Measurements from ENCODE around the gene GRIN2A.

GRCh38 chr16:9885467-9885866 lies 296.8 kb downstream of the GRIN2A start:
- TF ChIP-seq ZNF274 (IDR thresholded peaks at IDR 0.05; ENCODE audit: borderline replicate concordance, extremely low read depth, low read length) = no peak
- TF ChIP-seq CTCF (IDR thresholded peaks at IDR 0.05; ENCODE audit: control extremely low read depth in 1 of 3, insufficient read depth in 1 of 3, low read depth in 1 of 3, low read length in 3 of 3) = no peak
- no peak for TF ChIP-seq POLR2A (IDR thresholded peaks at IDR 0.05; ENCODE audit: control extremely low read depth in 1 of 2, low read depth in 2 of 2, low read length in 2 of 2)
